GM19463 (cell line): Measurements from ENCODE around the gene MED15.

Experiments
- ATAC-seq: cut with Tn5 transposase; IDR thresholded peaks from one replicate; pipeline ENCODE4 v1.9.1; 2021; ENCODE audit warnings: mild to moderate bottlenecking, moderate library complexity; ENCODE audit not compliant: unreplicated experiment

Gene MED15

DNA sequence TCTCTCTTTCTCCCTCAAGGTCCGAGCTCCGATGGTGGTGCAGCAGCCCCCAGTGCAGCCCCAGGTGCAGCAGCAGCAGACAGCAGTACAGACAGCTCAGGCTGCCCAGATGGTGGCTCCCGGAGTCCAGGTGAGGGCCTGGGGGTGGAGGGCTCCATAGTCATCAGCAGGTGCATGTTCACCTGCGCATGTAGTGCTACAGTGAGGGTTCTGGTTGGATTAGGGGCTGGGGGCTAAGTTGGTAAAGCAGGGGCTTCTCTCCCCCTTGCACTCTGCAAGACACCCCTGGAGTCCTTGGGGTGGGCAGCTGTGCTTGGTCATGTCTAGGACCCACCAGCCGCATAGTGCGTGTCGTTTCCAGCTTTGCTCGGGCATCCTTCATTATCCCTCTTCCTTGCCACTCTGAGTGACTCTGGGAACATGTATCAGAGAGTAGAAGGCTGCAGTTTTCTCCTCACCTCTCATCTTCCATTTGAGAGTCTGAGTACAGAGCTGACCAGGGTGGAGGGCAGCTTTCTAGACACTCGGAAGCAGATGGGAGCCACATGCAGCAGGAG, 61.2 kb downstream of the MED15 start:
- no peak for ATAC-seq

DNA sequence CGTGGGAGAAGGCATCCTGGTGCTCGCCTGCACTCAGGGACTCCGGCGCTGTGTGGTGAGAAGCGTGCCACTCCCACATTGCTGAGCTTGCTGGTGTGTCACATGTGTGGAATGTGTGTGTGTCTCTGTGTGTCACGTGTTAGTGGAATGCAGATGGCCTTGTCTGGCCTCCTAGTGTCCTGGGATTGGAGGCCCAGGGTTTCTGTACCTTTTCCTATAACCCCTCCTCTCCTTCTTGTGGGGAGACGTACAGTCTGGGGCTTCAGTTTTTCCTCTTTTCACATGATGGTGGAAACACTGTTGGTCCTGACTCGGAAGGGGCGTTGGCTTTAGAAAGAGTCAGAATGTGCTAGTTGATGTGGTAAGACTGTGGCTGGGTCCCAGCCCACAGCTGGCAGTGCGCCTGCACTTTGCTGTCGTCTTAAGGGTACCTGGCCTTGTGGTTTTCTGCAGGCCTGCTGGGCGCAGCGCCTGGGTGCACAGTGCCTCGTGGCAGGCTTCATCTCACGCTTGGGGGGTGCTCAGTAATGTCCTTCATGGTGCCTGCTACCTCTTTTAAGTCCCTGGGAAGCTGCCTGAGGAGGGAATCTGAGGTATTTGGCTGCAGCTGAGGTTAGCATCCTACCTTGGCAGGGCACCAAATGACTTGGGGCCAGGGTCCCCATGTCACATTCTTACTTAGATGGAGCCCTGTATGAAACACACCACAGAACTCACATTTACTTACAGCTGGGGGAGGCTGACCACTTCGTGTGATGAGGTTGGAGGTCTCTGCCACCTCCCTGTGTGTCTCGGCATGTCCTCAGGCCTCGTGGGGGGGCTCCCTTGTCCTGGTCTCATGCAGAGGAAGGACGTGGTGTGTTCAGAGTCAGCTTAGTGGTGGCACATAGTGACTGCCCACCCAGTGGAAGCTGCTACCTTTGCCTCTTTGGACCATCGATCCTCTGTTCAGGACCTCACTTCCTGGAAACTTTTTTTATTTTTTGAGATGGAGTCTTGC, 61.9 kb downstream of the MED15 start:
- ATAC-seq = no peak

DNA sequence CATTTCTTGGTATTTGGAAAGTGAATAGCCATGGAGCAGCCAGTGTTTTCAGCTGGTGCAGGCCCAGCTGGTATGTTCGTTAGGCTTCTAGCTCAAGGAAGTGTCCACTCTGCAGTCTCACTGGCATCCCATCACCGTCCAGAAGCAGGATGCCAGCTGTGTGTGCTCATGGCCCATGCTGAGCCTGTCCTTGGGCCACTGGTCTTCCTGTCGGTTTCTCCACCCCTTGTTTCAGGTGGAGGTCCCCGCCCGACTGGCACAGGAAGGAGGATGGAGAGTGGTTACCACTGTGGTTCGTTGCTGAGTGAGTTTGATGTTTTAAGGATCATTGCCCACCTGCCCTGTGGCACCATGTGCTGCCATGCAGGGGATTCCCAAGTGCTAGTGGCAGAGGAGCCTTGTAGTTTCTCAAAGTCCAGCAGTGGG, 63.7 kb downstream of the MED15 start:
- no peak for ATAC-seq

DNA sequence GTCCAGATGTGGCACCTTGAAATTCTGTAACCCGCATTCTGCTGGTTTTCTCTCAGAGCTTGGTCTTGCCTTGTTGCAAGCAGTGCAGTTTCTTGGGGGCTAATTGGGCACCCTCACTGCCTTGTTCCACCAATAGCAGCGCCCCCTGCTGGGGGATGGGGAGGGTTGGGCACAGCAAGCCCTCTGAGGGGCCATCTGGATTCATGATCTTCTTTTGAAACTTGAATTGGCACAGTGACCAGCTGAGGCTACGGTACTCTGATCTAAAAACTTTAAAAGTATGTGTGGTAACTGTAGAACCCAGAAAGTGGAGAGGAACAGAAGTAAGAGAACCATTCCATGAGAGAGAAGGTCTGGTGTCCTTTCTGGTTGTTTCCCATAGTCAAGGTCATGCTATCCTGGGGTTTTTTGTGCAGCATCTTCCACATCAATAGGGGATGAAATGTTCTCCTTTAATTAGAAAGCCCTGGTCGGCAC, 64.2 kb downstream of the MED15 start:
- ATAC-seq = no peak

DNA sequence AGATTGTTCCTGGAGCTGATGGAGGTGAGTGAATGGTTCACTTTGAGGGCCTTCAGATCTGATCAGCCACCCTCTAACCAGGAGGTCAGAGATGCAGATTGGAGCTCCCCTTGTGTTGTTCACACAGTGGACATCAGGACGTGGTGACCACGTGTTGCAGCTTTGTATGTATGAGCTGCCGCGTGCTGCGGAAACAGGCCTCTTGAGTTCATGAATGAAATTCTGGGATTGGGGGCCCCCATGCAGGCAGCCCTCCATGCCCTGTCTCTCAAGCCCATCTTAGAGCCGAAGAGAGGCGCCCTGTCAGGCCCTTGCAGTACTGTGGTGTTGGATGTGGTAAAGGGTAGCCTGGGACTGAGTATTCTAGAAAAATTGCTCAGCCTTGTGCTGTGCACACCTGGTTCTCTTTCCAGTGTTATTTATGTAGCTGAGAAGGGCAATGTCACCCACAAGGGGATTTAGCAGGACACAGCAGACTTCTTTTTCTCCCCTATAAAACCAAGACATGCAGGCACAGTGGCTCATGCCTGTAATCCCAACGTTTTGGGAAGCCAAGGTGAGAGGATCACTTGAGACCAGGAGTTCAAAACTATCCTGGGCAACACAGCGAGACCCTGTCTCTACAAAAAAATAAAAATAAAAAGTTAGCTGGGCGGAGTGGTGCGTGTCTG, 64.9 kb downstream of the MED15 start:
- no peak for ATAC-seq

DNA sequence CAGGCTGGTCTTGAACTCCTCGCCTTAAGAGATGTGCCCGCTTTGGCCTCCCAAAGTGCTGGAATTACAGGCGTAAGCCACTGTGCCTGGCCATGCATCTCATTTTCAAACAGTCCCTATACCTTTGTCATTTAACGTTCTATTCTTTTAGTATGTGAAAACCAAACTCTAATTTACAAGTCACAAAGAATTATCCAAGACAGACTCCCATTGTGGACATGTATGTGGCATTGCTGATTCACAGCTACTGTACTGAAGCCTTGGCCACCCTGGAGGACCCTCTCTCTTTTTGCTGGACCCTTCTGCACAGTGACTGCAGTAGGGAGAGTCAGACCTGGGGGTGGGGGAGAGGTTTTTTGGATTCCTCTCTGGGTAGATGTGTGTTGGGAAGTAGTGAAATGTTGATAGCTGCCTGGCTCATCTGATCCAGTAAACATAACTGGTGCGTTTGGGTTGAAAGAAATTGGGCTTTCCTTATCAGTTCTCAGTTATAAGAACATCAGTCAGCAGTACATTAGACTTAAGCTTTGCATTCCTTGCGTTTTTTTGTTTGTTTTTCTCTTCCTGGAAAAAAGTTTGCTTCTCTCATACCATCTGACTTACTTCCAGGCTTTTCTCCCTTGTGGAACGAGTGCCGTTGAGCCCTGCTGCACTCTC, 65.9 kb downstream of the MED15 start:
- ATAC-seq = no peak

DNA sequence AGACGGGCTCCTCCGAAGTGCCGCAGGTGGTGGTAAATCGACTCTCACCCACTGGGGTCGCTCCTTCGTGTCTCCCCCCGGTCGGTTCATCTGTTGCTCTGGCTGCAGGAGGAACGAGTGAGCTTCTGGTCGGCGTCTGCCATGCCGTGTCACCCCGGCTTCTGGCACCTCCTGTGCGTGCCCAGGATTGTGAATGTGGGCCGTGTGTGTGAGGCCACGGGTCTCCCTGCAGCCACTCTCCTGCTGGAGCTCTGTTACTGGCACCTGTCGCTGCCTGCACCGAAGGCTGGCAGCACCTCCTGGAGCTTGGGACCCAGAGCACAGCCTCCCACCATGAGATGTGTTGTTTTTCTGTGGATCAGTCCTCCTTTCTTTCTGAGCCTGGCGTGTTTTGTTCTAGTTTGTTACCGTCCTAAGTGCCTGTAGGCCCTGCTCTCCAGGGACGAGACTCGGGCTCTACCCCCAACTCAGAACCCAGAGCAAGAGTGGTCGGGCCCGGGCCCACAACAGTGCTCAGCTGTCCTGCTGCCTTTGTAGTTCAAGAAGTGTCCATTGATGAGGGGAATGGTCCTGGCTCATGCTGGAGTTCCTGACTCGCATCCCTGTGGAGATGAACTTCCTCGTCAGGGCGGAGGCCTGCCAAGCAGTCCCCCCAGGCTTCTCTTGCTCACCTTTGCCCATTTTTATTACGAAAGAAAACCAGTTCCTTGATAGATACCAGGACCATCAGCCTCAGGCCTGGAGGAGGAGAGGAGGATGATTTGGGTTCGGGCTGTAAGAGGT, 66.6 kb downstream of the MED15 start:
- no peak for ATAC-seq

DNA sequence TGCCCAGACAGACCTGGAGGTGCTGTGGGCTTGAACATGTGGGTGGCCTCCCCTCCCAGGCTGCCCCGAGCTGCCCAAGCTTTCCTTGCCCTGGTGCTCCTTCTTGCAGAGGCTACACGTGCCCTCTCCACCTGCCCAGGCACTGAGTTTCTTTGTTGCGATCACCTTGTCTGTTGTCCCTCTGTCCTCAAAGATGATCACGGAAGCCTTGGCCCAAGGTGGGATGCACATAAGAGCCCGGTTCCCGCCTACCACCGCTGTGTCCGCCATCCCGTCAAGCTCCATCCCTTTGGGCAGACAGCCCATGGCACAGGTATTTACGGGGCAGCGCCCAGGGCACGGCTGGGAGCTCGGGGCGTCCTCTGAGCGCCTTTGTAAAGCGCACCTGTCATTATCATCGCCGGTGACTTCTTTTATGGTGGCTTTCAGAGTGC, 67.5 kb downstream of the MED15 start:
- no peak for ATAC-seq

DNA sequence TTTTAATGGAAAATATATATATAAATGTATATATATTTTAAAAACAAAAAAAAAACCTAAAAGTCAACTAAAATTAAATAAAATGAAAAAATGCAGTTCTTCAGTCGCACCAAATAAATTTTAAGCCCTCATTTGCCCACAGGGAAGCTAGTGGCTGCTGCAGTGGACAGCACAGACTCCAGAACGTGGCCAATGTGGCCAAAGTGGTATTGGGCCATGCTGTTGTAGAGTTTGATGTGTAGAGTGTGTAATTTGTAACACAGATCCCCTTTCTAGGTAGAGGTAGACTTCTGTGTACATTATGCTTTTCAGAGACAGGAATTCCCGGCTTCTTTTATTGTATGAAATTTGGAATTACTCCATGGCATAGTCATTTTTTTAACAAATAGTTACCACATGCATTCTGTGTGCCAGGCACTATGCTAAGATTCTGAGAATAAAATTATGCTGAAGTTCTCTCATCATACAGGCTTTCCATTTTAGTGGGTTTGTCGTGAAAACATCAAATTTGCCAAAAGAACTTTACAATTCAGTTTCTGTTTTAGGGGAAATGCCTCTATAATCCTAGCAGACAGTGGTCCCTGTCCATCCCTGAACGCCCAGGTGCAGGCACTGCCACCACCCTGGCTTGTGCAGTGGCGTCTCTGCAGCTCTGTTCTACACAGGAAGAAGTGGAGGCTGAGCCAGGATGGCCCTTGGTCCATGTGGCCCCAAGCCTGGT, 68.5 kb downstream of the MED15 start:
- ATAC-seq = no peak

DNA sequence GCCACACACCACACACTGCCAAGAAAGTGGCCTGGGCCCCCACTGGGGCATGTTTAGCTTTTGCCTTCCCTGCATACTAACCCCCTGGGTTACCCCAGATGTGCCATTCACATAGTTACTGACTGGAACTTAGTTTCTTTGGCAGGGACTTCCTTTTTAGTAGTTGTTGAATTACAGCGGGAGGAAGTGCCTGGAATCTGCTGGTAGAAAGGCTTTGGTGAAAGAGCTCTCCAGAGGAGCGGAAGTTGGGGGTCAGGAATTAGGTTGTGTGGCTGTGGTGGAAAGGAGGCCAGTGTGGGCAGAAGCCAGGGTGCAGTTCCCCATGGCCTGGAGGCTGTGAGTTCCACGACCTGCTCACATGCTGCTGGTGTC, 69.0 kb downstream of the MED15 start:
- ATAC-seq = no peak

DNA sequence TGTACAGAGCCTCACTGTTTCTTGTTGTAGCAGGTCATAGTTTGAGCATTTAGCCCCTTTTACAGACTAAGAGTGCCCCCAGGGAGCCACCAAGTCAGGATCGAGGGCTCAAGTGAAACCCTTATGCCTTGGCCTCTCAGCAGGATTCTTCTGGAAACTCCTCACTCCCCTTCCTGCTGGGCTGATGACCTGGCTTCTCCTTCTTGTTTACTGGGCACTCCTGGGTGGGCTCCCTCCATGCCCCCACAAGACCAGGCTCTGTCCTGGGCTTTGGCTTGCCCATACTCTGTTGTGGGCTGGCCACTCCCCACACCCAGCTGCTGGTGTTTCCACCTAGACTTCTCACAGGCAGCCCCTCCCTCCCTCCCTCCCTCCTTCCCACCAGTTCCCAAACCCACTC, 69.6 kb downstream of the MED15 start:
- no peak for ATAC-seq

DNA sequence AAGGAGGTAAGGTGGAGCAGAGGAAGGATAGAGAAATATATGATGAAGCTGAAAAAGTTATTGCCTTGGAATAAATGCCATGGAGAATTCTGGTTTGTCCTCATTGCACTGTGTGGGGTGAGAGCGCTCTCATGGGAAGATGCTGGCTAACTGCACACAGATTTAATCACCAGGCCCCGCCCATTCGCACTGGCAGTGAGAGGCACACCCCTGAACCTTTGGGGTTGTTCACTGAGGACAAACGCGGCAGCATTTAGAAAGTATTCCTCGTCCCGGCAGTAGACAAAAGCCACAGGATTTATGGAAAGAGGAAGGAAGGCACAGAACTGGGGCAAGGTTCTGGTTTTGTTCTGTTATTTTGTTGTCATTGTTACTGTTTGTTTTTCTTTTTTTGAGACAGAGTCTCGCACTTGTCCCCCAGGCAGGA, 70.2 kb downstream of the MED15 start:
- no peak for ATAC-seq

DNA sequence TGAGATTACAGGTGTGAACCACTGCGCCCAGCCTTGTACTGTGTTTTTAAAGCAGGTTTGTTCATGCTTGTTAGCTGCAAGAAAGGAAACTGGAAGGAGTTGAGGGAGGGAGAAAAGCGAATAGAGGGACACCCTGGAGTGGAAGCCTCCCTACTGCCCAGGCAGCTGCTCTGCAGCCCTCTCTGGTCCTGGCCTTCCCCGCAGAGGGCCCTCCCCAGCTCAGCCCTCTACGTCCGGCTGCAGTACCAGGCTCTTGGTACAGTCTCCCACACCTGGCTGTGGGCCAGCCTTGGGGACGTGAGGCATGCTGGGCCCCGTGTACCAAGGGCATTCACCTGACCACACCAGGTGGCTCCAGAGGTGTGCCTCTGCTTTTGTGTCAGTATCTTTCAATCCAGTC, 70.8 kb downstream of the MED15 start:
- no peak for ATAC-seq

DNA sequence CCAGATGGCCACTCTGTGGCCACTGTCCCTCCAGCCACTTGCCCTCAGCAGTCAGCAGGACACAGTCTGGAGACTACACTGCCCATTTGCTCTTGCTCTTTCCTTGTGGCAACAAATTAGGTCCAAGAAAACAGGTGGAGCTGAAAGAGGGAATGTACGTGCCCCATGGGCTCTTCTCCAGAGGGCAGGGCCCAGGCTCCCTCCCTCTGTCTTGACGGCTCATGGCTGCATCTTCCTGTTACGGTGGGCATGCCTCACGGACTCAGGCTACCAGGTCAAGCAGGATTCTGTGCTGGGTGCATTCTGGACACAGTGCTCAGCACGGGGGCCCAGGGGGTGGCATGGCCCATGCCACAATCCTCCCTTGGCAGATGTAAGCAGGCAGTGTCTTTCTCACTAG, 71.3 kb downstream of the MED15 start:
- ATAC-seq = no peak

DNA sequence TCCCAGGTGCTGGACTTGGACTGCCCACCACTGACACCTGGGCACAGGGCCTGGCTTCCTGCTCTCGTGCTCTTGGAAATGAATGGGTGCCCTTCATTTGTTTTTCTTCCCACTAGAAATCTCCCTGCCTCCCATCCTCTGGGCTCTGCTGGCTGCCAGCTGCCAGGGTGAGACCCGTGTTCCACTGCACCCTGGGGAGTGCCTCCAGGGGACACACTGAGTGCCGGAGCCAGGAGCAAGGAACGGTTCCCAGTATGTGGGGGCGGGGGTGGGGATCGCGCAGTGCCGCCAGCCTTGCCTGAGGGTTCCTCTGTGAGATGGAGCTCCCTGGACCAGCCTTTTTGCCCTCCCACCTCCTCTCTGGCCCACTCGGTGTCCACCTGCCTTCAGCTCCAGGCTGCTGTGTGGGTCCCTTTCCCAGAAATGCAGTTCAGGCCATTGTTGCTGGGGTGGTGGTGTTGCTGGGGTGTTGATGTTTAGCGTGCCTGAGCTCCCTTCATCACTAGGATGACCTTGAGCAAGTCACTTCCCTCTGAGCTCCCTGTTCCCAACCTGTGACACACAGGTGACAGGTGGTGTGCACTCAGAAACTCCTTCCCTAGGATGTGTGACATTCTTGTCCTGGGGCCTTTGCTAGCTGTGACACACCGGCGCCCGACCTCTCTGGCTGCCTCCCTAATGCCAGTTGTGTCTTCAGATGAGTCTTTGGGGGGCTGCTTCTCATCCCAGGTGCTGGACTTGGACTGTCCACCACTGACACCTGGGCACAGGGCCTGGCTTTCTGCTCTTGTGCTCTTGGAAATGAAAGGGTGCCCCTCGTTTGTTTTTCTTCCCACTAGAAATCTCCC, 72.1 kb downstream of the MED15 start:
- ATAC-seq = no peak

DNA sequence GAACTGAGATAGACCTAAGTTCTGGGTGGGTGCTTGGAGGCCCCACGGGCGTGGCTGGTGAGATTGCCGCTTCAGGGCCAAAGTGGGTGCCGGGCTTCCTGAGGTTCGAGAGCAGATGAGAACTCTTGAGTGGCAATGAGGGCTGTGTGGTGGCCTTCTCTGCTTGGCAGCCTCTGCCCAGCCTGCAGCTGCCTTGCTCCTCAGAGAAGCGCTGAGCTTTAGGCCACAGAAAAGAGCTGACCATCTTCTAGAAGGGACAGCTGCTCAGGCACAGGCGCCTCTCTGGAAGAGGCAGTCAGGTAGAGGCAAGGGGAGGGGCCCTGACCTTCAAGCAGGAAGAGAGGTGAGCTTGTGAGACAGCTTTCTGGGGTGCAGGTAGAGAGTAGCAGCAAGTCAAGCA, 72.8 kb downstream of the MED15 start:
- ATAC-seq = no peak

DNA sequence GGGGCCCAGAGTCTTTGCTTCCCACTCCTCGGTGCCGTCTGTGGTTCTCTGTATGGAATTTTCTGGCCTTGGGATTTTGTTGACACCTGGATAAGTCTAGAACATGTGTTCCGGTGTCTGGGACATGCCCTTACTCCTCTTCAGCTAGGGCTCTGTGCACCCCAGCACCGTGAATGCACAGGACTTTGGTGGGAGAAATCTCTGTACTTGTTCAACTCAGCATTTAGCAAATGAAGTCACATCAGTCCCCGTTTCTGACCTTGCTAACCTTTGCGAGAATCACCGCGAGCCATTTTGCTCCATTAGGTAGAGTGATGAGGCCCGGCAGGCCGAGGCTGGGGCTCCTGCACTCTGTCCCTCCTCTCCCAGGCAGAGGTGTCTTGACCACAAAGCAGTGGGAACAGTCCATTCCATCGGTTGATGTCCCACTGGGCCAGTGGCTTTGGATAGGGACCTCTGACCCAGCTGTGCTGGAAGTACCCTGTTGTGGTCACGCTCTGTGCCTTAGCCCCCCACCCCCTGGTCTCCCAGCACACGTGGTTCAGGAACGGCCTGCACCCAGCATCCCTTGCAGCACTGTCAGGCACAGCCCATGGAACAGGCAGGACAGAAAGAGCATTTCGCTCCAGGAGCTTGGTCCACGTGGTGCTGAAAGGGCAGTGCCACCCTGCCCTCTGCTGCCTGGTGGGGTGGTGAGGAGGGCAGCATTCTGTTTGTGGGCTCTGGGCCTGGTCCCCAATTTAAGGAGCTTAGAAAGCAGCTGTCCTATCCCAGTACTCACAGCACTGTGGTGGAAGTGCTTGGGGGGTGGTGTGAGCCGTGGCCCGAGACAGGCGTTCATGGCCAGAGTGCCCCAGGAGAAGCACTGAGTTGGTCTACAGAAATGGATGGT, 73.4 kb downstream of the MED15 start:
- ATAC-seq = no peak
